Right ventricle myocardium inferior (tissue), 1 donor: Measurements from ENCODE around the gene AEBP1. TPM values are rescaled to one million over a fixed set of nuclear protein-coding genes. Genes with fewer than 3 reads are reported as not detected.
A peak's percentile ranks its signal among the peaks of the same experiment; 100 is the strongest.

ENCODE experiments used
- ATAC-seq: fragments of 200-7000 bp; cut with Tn5 transposase; one replicate; pipeline ENCODE4 v1.9.1; 2020; ENCODE audit warnings: mild to moderate bottlenecking, moderate library complexity
- DNase-seq: peaks from one replicate; pipeline ENCODE4 v3.0.0; 2021; ENCODE audit errors: missing footprints
- intact Hi-C: fragments of 100-400 bp; cut with DNase I; formaldehyde crosslinking; loops from one replicate; pipeline ENCODE4 v1.11.0; 2022
- microRNA-seq: library from miRNA; unstranded; fragments of <30 nt; microRNA quantifications from one replicate; pipeline ENCODE4 v1.2.0, GENCODE V29; 2020
- total RNA-seq: library from RNA; stranded (reverse); fragmentation: NEBNext Ultra II Directional; extraction: Animal tissue kit (Norgen Biotek cat#: 25700); gene quantifications from one replicate; pipeline ENCODE4 v1.2.1, GENCODE V29; 2021
- donor health status: DM: no; HTN: yes; CAD: no; lungs with severe emphysema.

AEBP1 gene
- total RNA-seq, 1 donor from 2014 or later, result 13.6 TPM

DNA sequence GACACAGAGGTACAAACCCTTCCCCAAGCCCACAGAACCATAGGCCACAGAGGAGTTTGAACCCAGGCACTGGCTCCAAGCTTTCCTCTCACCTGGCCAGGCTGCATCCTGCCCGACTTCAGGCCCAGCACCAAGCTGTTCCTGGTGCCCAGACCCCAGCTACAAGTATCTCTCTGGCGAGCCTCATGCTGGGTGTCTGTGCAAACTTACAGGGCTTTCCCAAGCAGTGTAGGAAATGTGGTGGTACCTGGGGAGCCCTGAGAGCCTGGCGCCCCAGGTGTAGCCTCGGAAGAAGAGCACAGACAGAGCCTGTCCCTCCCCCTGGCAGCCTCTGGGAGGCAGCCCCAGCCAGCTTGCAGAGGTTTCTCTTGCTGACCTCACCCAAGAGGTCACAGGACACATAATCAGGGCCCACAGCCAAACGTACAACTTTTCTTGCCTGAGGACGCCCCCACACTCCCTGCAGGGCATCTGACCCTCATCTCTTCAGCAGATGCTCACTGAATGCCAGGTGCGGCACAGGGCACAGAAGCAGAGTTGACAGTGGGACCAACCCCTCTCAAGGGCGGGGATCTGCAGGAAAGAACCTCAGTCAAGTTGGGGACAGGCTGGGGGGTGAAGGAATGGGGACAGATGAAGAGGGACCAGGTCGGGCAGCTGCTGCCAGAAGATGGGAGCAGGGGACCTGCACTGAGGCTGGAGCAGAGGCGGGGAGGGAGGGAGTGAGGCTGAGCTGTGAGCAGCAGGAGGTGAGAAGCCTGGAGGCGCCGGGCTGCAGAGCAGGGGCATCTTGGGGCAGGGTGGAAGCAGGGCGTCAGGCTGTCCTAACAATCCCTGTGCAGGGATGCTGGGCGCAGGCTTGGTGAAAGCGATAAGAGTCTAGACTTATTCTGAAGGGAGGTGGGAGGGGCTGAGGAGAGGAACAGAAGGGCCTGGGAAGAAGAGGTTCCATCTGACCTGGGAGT lies 53.3 kb downstream of the AEBP1 start:
- intact Hi-C loops, result no loop called here
- no peak for ATAC-seq

DNA sequence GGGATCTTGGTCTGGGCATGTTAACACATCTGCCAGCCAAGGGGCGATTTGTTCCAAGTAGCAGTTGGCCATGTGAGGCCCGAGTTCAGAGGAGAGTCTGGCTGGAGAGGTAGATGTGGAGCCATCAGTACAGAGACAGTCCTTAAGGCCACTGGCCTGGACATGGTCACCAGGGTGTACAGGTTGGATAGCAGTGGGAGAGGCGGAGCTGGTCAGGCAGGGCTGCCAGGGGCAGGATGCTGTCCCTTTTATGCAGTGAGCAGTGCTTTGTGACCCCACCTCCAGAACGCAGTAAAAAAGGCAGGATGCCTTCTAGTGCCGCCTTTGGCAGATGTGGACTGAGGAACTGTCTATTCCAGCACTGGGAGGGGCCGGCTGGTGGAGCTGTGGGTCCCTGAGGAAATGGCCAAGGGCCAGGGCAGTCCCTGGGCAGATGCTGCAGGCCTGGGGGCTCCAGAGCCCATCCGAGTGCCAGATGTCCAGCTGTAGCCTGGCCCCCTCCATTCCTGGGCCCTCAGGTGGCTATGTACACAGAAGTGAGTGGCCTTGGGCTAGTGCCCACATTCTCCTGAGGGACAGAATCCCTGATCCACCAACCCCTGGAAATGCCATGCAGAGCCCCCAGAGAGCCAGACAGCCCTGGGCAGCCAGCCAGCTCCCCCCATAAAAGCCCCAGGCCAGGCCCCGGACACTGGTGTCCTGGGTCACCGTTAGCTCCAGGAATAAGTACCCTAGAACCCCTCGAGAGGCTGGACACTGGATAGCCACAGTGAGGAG lies 54.1 kb downstream of the AEBP1 start:
- DNase-seq (no peak), ATAC-seq (no peak)
- intact Hi-C loops, result no loop called here

More for the DNA sequence above, 53.3 kb downstream of the AEBP1 start:
- DNase-seq, result no peak

DNA sequence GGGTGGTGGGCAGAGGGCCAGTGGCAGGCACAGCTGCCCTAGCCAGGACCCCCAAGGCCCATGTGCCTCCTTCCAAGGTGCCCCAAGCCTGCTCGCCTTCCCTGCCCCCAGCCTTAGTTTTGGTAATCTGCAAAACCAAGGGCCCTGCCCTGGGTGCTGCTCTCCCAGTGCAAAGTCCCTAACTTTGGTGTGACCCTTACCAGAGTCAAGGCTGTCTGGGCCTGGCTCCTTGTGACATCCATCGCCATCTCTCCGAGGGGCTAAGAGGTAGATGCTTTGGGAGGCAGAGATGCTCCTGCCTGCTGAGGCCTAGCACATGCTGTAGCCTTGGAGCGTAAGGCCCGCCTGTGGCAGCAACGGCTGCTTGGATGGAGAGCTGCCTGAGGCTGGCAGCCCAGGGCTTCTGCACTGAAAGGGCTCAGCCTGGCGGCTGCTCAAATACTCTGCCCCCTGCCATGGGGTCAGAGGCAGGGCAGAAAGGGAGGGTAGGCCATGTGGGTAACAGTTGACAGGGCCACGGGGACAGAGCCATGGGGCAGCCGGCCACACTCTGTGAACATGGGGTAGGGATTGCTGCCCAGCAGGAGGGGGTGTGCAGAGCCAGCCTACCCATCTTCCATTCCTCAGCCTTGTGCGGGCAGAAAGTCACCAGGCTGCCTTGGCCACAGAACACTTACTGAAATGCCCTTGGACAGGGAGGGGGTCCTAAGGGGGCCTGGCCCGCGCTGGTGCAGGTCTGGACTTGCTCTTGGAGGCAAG lies 54.9 kb downstream of the AEBP1 start:
- DNase-seq (no peak), ATAC-seq (peak; percentile 20)
- intact Hi-C loops, result no loop called here

DNA sequence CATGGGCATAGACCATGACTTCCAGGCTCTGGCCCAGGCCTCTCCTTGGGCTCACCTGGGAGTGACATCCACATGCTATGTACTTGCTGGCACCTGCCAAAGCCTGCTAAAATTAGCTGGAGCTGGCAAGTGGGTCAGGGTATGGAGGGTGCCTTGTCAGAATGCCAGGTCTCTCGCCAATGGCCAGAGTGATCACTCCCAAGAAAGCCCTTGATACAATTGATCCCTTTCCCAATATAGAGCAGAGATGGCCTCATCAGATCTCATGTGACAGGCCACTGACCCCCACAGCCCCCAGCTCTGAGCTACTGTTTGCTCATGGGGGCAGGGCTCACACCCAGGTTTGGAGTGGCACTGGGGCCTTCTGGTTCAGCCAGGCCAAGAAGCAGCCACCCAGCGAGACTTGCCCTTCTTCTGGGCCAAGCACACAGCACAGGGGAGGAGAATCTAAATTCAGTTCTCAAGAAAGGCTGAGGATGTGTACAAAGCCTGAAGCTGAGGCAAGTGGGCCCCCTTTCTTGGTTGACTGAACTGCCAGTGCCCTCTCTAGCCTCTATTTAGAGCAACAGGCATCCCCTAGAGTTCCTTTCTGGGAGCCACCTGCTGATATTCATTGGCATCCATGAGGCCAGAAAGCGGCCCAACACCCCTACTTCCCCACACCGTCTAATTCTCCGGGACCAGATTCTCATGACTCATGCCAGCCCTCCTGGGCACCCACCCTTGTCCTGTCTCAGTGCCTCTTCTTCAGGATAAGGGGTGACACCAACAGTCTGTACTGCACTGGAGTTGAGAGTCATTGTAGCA lies 55.9 kb downstream of the AEBP1 start:
- ATAC-seq (peak; percentile 49), DNase-seq (no peak)
- intact Hi-C loops, result no loop called here

DNA sequence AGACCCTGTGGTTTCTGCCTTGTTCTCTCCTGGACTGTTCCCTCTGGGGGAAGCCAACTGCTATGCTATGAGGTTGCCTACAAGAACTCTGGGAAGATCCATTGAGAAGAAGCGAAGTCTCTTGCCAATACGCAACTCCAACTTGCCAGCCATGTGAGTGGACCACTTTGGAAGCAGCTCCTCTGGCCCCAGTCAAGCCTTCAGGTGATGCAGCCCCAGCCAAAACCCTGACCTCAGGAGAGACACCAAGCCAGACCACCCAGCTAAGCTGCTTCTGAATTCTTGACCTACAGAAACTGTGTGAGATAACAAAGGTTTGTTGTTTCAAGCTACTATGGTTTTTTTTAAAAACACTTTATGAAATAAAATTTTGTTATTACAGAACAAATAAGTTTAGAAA lies 57.2 kb downstream of the AEBP1 start:
- intact Hi-C loops, result no loop called here
- DNase-seq, result no peak
- no peak for ATAC-seq

DNA sequence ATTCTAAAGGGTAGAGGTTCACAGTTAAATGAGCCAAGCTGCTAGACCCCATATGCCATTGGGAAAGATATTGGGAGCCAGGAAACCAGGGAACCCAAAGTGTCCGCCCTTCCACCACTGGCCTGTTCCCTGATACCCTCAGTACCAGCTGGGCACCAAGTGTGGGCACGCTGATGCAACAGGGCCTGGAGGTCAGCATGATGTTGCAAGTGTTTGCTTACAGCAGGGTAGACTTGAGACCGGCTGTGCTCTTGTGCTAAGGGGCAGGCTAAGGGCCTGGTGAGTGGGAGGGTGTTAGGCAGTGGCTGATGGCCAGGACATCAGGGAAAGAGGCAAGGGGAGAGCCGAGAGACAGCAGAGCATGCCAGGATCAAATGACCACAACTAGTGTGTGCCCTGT lies 58.0 kb downstream of the AEBP1 start:
- intact Hi-C loops, result no loop called here
- ATAC-seq (no peak), DNase-seq (no peak)

DNA sequence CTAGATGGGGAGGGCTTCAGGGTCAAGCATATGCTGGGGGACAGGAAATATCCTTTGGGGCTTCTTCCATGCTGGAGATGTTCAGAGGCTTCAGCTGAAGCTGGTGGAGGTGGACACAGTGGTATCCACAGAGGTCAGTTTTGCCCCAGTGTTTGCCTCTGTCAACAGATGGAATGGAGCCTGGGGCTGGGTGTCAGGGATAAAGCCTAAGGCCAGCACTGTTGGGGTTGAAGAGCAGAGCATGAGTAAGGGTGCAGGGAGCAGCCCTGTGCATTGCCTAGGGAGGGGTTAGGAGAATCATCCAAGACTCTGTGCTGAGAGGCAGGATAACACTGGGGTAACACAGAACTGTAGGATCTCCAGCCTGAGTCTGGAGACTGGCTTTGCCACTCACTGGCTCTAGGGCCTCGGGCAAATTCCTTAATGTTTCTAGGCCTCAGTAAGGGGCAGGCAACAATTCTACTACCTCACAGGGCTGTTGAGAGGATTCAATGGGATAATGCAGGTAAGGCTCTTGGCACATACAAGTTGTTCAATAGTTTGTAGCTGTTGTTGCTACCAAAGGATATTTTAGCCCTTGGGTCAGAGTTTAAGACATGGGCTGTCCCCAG lies 58.7 kb downstream of the AEBP1 start:
- DNase-seq (no peak), ATAC-seq (no peak)
- intact Hi-C loops, result no loop called here

DNA sequence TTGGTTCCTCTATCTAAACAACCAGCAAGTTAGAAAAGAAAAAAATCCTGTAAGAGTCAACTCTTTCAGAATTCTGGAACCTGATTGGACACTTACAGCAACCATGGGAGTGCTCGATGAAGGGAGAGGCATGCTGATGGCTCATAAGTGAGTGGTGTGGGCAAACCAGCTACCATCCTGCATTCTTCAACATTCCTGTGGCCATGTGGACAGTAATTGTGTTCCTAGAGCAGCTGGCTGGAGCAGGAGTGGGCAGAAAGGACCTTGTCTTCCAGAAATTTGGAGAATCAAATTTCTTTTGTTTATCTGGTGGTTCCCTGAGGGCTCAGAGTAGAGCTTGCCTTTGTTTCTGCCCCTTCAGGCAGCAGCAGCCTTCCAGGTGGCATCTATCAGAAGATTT lies 59.4 kb downstream of the AEBP1 start:
- intact Hi-C loops, result no loop called here
- no peak for DNase-seq

More for the DNA sequence above, 59.4 kb downstream of the AEBP1 start:
- no peak for ATAC-seq

Small RNA genes within 50 kb of the gene (microRNA-seq; reads per million reads assigned to microRNA genes)
- 1.1 reads per million for gene MIR6838

Other genes with a start within 250 kb of the AEBP1 start
- 193 TPM for gene MRPS24, start 234.8 kb upstream of the AEBP1 start, total RNA-seq
- gene URGCP, start 197.7 kb upstream of the AEBP1 start, total RNA-seq, result 44.4 TPM
- gene UBE2D4, start 177.9 kb upstream of the AEBP1 start, total RNA-seq, result 51.2 TPM
- gene SPDYE1, start 106.4 kb upstream of the AEBP1 start, total RNA-seq, result not detected
- gene DBNL, start 59.6 kb upstream of the AEBP1 start, total RNA-seq, result 36.0 TPM
- 1,123 TPM for gene PGAM2, start 38.8 kb upstream of the AEBP1 start, total RNA-seq
- gene POLM, start 21.8 kb upstream of the AEBP1 start, total RNA-seq, result 16.1 TPM
- 87.3 TPM for gene POLD2, start 19.2 kb downstream of the AEBP1 start, total RNA-seq
- gene MYL7, start 37.0 kb downstream of the AEBP1 start, total RNA-seq, result 3,838 TPM
- gene GCK, start 85.1 kb downstream of the AEBP1 start, total RNA-seq, result 1.8 TPM
- gene YKT6, start 96.6 kb downstream of the AEBP1 start, total RNA-seq, result 58.0 TPM
- 95.4 TPM for gene CAMK2B, start 221.2 kb downstream of the AEBP1 start, total RNA-seq